Liver (tissue), 9 donors: ENCODE measurements around the gene RAB4A. TPM values are rescaled to one million over a fixed set of nuclear protein-coding genes. Genes with fewer than 3 reads are reported as not detected.

Experiments used
- DNase-seq: peaks from one replicate; pipeline ENCODE4 v3.0.0-alpha.2; 2017; ENCODE audit warnings: low spot score
- H3K27ac ChIP-seq, 2 donors: one replicate each; pipeline ENCODE4 v1.7.0; 2013; ENCODE audit warnings: inconsistent platforms in 2 of 2, low read length in 2 of 2, control low read depth in 1 of 2, low read depth in 1 of 2, mild to moderate bottlenecking in 1 of 2
- H3K27me3 ChIP-seq, 4 donors: one replicate each; pipeline versions ENCODE4 v1.6.1 to v1.7.0; 2013; ENCODE audit warnings: low read length in 3 of 4, inconsistent platforms in 1 of 4, mild to moderate bottlenecking in 1 of 4, moderate library complexity in 1 of 4; ENCODE audit not compliant: control insufficient read depth in 4 of 4, insufficient read depth in 4 of 4
- H3K36me3 ChIP-seq, 4 donors: one replicate each; pipeline versions ENCODE4 v1.6.1 to v1.7.0; 2013; ENCODE audit warnings: low read length in 3 of 4, mild to moderate bottlenecking in 3 of 4, low read depth in 1 of 4, moderate library complexity in 1 of 4; ENCODE audit not compliant: control insufficient read depth in 4 of 4, insufficient read depth in 3 of 4
- H3K4me1 ChIP-seq, 4 donors: one replicate each; pipeline versions ENCODE4 v1.6.1 to v1.7.0; 2013; ENCODE audit warnings: low read length in 3 of 4, mild to moderate bottlenecking in 3 of 4, moderate library complexity in 1 of 4; ENCODE audit not compliant: control insufficient read depth in 4 of 4, insufficient read depth in 4 of 4
- H3K4me3 ChIP-seq, 3 donors: one replicate each; pipeline versions ENCODE4 v1.6.1 to v1.7.0; 2013; ENCODE audit warnings: low read length in 3 of 3, control low read depth in 1 of 3, low read depth in 1 of 3, mild to moderate bottlenecking in 1 of 3
- H3K9ac ChIP-seq, 2 donors: one replicate each; pipeline ENCODE4 v1.7.0; 2013; ENCODE audit warnings: low read length in 2 of 2, mild to moderate bottlenecking in 2 of 2, moderate library complexity in 2 of 2, control low read depth in 1 of 2, low read depth in 1 of 2
- H3K9me3 ChIP-seq, 4 donors: one replicate each; pipeline versions ENCODE4 v1.6.1 to v1.7.0; 2013; ENCODE audit warnings: low read length in 3 of 4; ENCODE audit not compliant: control insufficient read depth in 4 of 4
- CTCF ChIP-seq: fragments of 150-350 bp; IDR thresholded peaks from 2 replicates; pipeline ENCODE4 v1.5.1; 2017; ENCODE audit warnings: improper control_type of control experiment, low read depth, low read length; ENCODE audit not compliant: missing input control
- FOXA1 ChIP-seq: IDR thresholded peaks from 2 replicates; pipeline ENCODE4 v1.6.1; 2016; ENCODE audit warnings: antibody characterized with exemption
- FOXA2 ChIP-seq: IDR thresholded peaks from 2 replicates; pipeline ENCODE4 v1.6.1; 2016; ENCODE audit warnings: antibody characterized with exemption
- GABPA ChIP-seq, 2 donors: IDR thresholded peaks in 1 of 2; conservative IDR thresholded peaks in 1 of 2; 2 replicates each; pipeline ENCODE4 v1.6.1; 2016; ENCODE audit warnings: antibody characterized with exemption in 2 of 2, mild to moderate bottlenecking in 1 of 2, moderate library complexity in 1 of 2
- HNF4A ChIP-seq, 2 donors: conservative IDR thresholded peaks; 2 replicates each; pipeline ENCODE4 v1.6.1; 2016; ENCODE audit warnings: antibody characterized with exemption in 2 of 2, mild to moderate bottlenecking in 2 of 2
- HNF4G ChIP-seq: IDR thresholded peaks from 2 replicates; pipeline ENCODE4 v1.6.1; 2016; ENCODE audit warnings: antibody characterized with exemption
- RAD21 ChIP-seq, 2 donors: IDR thresholded peaks; 2 replicates each; pipeline ENCODE4 v1.6.1; 2016; ENCODE audit warnings: antibody characterized with exemption in 2 of 2, mild to moderate bottlenecking in 2 of 2
- TAF1 ChIP-seq: conservative IDR thresholded peaks from 2 replicates; pipeline ENCODE4 v1.6.1; 2016; ENCODE audit warnings: antibody characterized with exemption, mild to moderate bottlenecking
- YY1 ChIP-seq: IDR thresholded peaks from 2 replicates; pipeline ENCODE4 v1.6.1; 2016; ENCODE audit warnings: antibody characterized with exemption, mild to moderate bottlenecking
- WGBS: extraction: QIAGEN DNeasy Blood & Tissue Kit; methylation state at CpG from one replicate; pipeline ENCODE4 v1.1.7; 2013; 5-methylcytosine and 5-hydroxymethylcytosine counted together
- polyA plus RNA-seq, 2 donors: library from polyadenylated mRNA; stranded (reverse) in 1 of 2; unstranded in 1 of 2; fragments of 200-250 nt in 1 of 2; fragments of >200 nt in 1 of 2; fragmentation: Nextera tagmentation in 1 of 2; extraction: Ambion mirVana in 1 of 2; gene quantifications; one replicate each; pipeline versions ENCODE4 v1.2.1 to v1.2.3, GENCODE V29; 2013 to 2015
- total RNA-seq, 2 donors: library from RNA; depleted of rRNA; stranded (reverse); fragments of >200 nt; gene quantifications; one replicate each; pipeline ENCODE4 v1.2.3, GENCODE V29; 2014
- TF ChIP-seq, protein P1 (sequence below): IDR thresholded peaks from 2 replicates; pipeline ENCODE4 v1.6.1; 2016; ENCODE audit warnings: antibody characterized with exemption
- TF ChIP-seq, protein P2 (sequence below): IDR thresholded peaks from 2 replicates; pipeline ENCODE4 v1.6.1; 2016; ENCODE audit warnings: antibody characterized with exemption
- donor health status: healthy.
- donor health status: healthy.
- donor health status: healthy.
- donor health status: healthy.
- donor health status: healthy.

Gene RAB4A
- total and polyA plus RNA-seq, 4 donors, result 16.5 to 51.9 (median 29.5) TPM

GRCh38 chr1:229280921-229281320, 10.0 kb downstream of the RAB4A start:
- Histone ChIP-seq H3K27ac (no peak overlapping the region), H3K36me3 (no peaks in the 10 kb centered on the region), H3K9ac (no peak overlapping the region), H3K9me3 (no peaks in the 10 kb centered on the region), H3K27me3 (no peaks in the 10 kb centered on the region), H3K4me1 (peaks cover 0 to 35% (median 22%) of the 10 kb centered on the region in 4 donors), H3K4me3 (no peak overlapping the region)
- DNase-seq, result no peak
- TF ChIP-seq RAD21 (IDR thresholded peaks at IDR 0.05), result no peak
- WGBS, result 79% methylated on average over 3 of the region's 3 CpGs

- 93% methylated on average over 1 of the region's 1 CpG for WGBS
Measured at GRCh38 chr1:229281339-229281926, 10.5 kb downstream of the RAB4A start.

DNA sequence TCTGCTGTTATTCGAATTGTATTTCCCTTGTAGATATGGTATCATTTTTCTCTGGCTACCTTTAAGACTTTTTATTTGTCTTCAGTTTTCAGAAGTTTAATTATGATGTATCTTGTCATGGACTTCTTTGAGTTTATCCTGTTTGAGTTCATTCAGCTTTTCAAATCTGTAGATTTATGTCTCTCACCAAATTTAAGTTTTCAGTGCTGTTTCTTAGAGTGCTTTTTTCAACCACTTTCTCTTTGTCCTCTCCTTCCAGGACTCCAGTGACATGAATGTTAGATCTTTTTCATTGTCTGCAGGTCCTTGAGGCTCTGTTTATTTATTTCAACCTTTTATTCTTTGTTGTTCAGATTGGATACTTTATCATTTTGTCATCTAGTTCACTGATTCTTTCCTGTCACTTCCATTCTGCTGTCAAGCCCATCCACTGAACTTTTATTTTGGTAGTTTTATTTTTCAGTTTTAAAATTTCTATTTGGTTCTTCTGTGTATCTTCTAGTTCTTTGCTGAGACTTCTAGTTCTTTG, 11.4 kb downstream of the RAB4A start:
- Histone ChIP-seq H3K4me3 (no peak overlapping the region), H3K9me3 (no peaks in the 10 kb centered on the region), H3K27ac (no peak overlapping the region), H3K9ac (no peak overlapping the region), H3K27me3 (no peaks in the 10 kb centered on the region), H3K4me1 (peaks cover 0 to 35% (median 23%) of the 10 kb centered on the region in 4 donors), H3K36me3 (peaks cover 0 to 2% (median 0%) of the 10 kb centered on the region in 4 donors)
- TF ChIP-seq GABPA (IDR thresholded peaks at IDR 0.05 in 1 of 2, conservative IDR thresholded peaks at IDR 0.05 in 1 of 2) (no peak), FOXA2 (no peak), TAF1 (no peak)
- TF ChIP-seq, protein P1, sequence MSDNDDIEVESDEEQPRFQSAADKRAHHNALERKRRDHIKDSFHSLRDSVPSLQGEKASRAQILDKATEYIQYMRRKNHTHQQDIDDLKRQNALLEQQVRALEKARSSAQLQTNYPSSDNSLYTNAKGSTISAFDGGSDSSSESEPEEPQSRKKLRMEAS, result no peak
- 95% methylated on average over 1 of the region's 1 CpG for WGBS
- DNase-seq, result no peak

More at GRCh38 chr1:229281339-229281926, 10.5 kb downstream of the RAB4A start:
- no peak overlapping the region for H3K27ac ChIP-seq
- H3K4me3 ChIP-seq, result no peak overlapping the region
- no peaks in the 10 kb centered on the region for H3K27me3 ChIP-seq
- H3K4me1 ChIP-seq, result peaks cover 0 to 35% (median 23%) of the 10 kb centered on the region in 4 donors
- DNase-seq, result no peak
- no peak overlapping the region for H3K9ac ChIP-seq
- H3K9me3 ChIP-seq, result no peaks in the 10 kb centered on the region
- no peaks in the 10 kb centered on the region for H3K36me3 ChIP-seq
- TF ChIP-seq TAF1 (no peak), YY1 (no peak), HNF4G (no peak), FOXA1 (no peak), FOXA2 (no peak), CTCF (no peak), HNF4A (conservative IDR thresholded peaks at IDR 0.05) (no peak)
- TF ChIP-seq, protein P2, sequence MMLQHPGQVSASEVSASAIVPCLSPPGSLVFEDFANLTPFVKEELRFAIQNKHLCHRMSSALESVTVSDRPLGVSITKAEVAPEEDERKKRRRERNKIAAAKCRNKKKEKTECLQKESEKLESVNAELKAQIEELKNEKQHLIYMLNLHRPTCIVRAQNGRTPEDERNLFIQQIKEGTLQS, result no peak
